ENCODE data around the gene FCAMR.
"Not testable (repeated sequence)": the region's sequence is repeated elsewhere in the genome, so short reads cannot be mapped to it uniquely, and the experiment has no call there.

Gene FCAMR

GRCh38 chr1:206931709-206932108 lies 38.6 kb downstream of the FCAMR start:
- no peak for DNase-seq (ENCODE audit: low read depth)

GRCh38 chr1:206930210-206930798 lies 40.0 kb downstream of the FCAMR start:
- peak; percentile 47 for DNase-seq (ENCODE audit: low read depth)

- DNase-seq (ENCODE audit: low read depth): no peak
These were observed 40.7 kb downstream of the FCAMR start for GRCh38 chr1:206929524-206929923.

GRCh38 chr1:206926286-206926685 lies 44.0 kb downstream of the FCAMR start:
- DNase-seq (ENCODE audit: low read depth): no peak

GRCh38 chr1:206925106-206925736 lies 45.0 kb downstream of the FCAMR start:
- DNase-seq (ENCODE audit: low read depth): peak; percentile 53

- no peak for DNase-seq (ENCODE audit: low read depth)
These were observed 45.6 kb downstream of the FCAMR start for GRCh38 chr1:206924592-206925105.

GRCh38 chr1:206923961-206924557 lies 46.2 kb downstream of the FCAMR start:
- DNase-seq (ENCODE audit: low read depth): not testable (repeated sequence)

- peak; percentile 49 for DNase-seq (ENCODE audit: low read depth)
These were observed 47.0 kb downstream of the FCAMR start for GRCh38 chr1:206923009-206923960.

GRCh38 chr1:206922524-206922923 lies 47.7 kb downstream of the FCAMR start:
- DNase-seq (ENCODE audit: low read depth): no peak

- no peak for DNase-seq (ENCODE audit: low read depth)
These were observed 48.4 kb downstream of the FCAMR start, which contains the start of gene FCMR for GRCh38 chr1:206921772-206922265. Gene FCMR, minus strand, starts transcription at chr1:206921941. Its CDS starts 87 bp downstream, at chr1:206921854.

- no peak for DNase-seq (ENCODE audit: low read depth)
These were observed 52.2 kb downstream of the FCAMR start for GRCh38 chr1:206918076-206918475.

GRCh38 chr1:206916000-206916709 lies 54.1 kb downstream of the FCAMR start:
- DNase-seq (ENCODE audit: low read depth): no peak

GRCh38 chr1:206915030-206915735 lies 55.1 kb downstream of the FCAMR start:
- no peak for DNase-seq (ENCODE audit: low read depth)

GRCh38 chr1:206913766-206914537 lies 56.3 kb downstream of the FCAMR start:
- DNase-seq (ENCODE audit: low read depth): no peak

- peak; percentile 46 for DNase-seq (ENCODE audit: low read depth)
These were observed 57.7 kb downstream of the FCAMR start for GRCh38 chr1:206912445-206913095.

GRCh38 chr1:206911064-206911663 lies 59.1 kb downstream of the FCAMR start:
- no peak for DNase-seq (ENCODE audit: low read depth)

GRCh38 chr1:206909883-206910318 lies 60.4 kb downstream of the FCAMR start:
- no peak for DNase-seq (ENCODE audit: low read depth)

GRCh38 chr1:206909161-206909882 lies 60.9 kb downstream of the FCAMR start:
- peak; percentile 34 for DNase-seq (ENCODE audit: low read depth)

Measured in activated T-cell treated with anti-CD3 and anti-CD28 coated beads for 48 hours (primary cell).